PC-9 (cell line): ENCODE data around the gene MCC. TPM values are rescaled to one million over a fixed set of nuclear protein-coding genes. Genes with fewer than 3 reads are reported as not detected.

Experiments
- BruUV-seq: library from RNA; stranded (reverse); fragments of 400-500 nt; replicated peaks from 2 replicates; lab custom pipeline; 2021; lab: Mats Ljungman, UMichigan
- CTCF ChIA-PET: fragments of 300-600 bp; sonication (Branson Sonifier 250); formaldehyde crosslinking; loops from one replicate; lab custom pipeline; 2022; ENCODE audit warnings: antibody characterized with exemption; lab: Charles Lee
- POLR2A ChIA-PET: fragments of 300-600 bp; sonication (Branson Sonifier 250); formaldehyde crosslinking; loops from one replicate; lab custom pipeline; 2022; ENCODE audit warnings: antibody characterized with exemption; ENCODE audit not compliant: unreplicated experiment; lab: Charles Lee
- DNase-seq, 2 experiments: peaks; one replicate each; pipeline versions ENCODE4 v3.0.0 to v3.0.0-alpha.2; 2015 to 2022; ENCODE audit warnings: mixed read lengths in 1 of 2
- H2AFZ ChIP-seq: fragments of 200-600 bp; sonication (generic); 2 replicates; pipeline ENCODE4 v1.8.1; 2017; ENCODE audit warnings: antibody characterized with exemption
- H3F3A ChIP-seq: fragments of 200-600 bp; sonication (generic); 2 replicates; pipeline ENCODE4 v1.8.1; 2017; ENCODE audit warnings: antibody characterized with exemption, mild to moderate bottlenecking, low read depth; ENCODE audit not compliant: insufficient read depth
- H3K27ac ChIP-seq: fragments of 200-600 bp; sonication (generic); 2 replicates; pipeline ENCODE4 v1.6.1; 2016; ENCODE audit warnings: mixed run types
- H3K27me3 ChIP-seq: fragments of 200-600 bp; sonication (generic); 2 replicates; pipeline ENCODE4 v1.6.1; 2016; ENCODE audit warnings: low read depth, mixed run types; ENCODE audit not compliant: insufficient read depth
- H3K36me3 ChIP-seq: fragments of 200-600 bp; sonication (generic); 2 replicates; pipeline ENCODE4 v1.6.1; 2016; ENCODE audit warnings: low read depth, mixed run types
- H3K4me1 ChIP-seq: fragments of 200-600 bp; sonication (generic); replicated peaks from 2 replicates; pipeline ENCODE4 v1.6.1; 2016; ENCODE audit warnings: mixed run types; ENCODE audit not compliant: insufficient read depth
- H3K4me2 ChIP-seq: fragments of 200-600 bp; sonication (generic); 2 replicates; pipeline ENCODE4 v1.6.1; 2017; ENCODE audit warnings: mixed run types
- H3K4me3 ChIP-seq: fragments of 200-600 bp; sonication (generic); 2 replicates; pipeline ENCODE4 v1.6.1; 2016; ENCODE audit warnings: mixed run types
- H3K79me2 ChIP-seq: fragments of 200-600 bp; sonication (generic); 2 replicates; pipeline ENCODE4 v1.6.1; 2017; ENCODE audit warnings: low read depth, mixed run types
- H3K9me2 ChIP-seq: fragments of 200-600 bp; sonication (generic); 2 replicates; pipeline ENCODE4 v1.8.1; 2017; ENCODE audit warnings: mild to moderate bottlenecking; ENCODE audit not compliant: insufficient read depth
- H3K9me3 ChIP-seq: fragments of 200-600 bp; sonication (generic); 2 replicates; pipeline ENCODE4 v1.8.1; 2016; ENCODE audit warnings: low read depth; ENCODE audit not compliant: insufficient read depth
- H4K20me1 ChIP-seq: fragments of 200-600 bp; sonication (generic); 2 replicates; pipeline ENCODE4 v1.8.1; 2017; ENCODE audit not compliant: insufficient read depth
- CTCF ChIP-seq: fragments of 200-600 bp; sonication (generic); conservative IDR thresholded peaks from 2 replicates; pipeline ENCODE4 v1.6.1; 2017; ENCODE audit warnings: mixed run types, antibody characterized with exemption, mild to moderate bottlenecking, moderate library complexity
- EZH2 ChIP-seq: fragments of 200-600 bp; sonication (generic); IDR thresholded peaks from 2 replicates; pipeline ENCODE4 v1.8.0; 2017; ENCODE audit warnings: antibody characterized with exemption, low read depth
- intact Hi-C: fragments of 100-400 bp; cut with micrococcal nuclease; formaldehyde crosslinking; loops from one replicate; pipeline ENCODE4 v1.10.0; 2022; ENCODE audit not compliant: unreplicated experiment
- total RNA-seq: library from RNA; stranded (reverse); gene quantifications from 2 replicates; pipeline ENCODE4 v1.2.3, GENCODE V29; 2021

Gene MCC
- total RNA-seq, 1 experiment from 2014 or later, result 2.5 TPM

GRCh38 chr5:113264046-113264445, 224.2 kb downstream of the MCC start:
- no peak for DNase-seq
- Histone ChIP-seq H3K4me1 (peaks cover 25% of the 10 kb centered on the region), H3K79me2 (no peaks in the 10 kb centered on the region)

GRCh38 chr5:113263545-113263944, 224.7 kb downstream of the MCC start:
- Histone ChIP-seq H3K36me3 (no peaks in the 10 kb centered on the region), H3K9me2 (no peaks in the 10 kb centered on the region), H3K4me2 (no peak overlapping the region), H3K27ac (no peak overlapping the region), H3K79me2 (no peaks in the 10 kb centered on the region), H2AFZ (no peak overlapping the region), H4K20me1 (no peaks in the 10 kb centered on the region), H3K4me1 (peaks cover 24% of the 10 kb centered on the region), H3K4me3 (no peak overlapping the region), H3F3A (no peaks in the 10 kb centered on the region), H3K27me3 (no peaks in the 10 kb centered on the region), H3K9me3 (no peaks in the 10 kb centered on the region)
- POLR2A ChIA-PET, result no interaction called here
- BruUV-seq, result no TSS peak
- TF ChIP-seq EZH2, result no peak
- CTCF ChIA-PET, result no interaction called here
- intact Hi-C loops, result no loop called here
- no peak for DNase-seq

More at GRCh38 chr5:113264046-113264445, 224.2 kb downstream of the MCC start:
- no peak overlapping the region for H3K4me3 ChIP-seq
- TF ChIP-seq CTCF (no peak), EZH2 (no peak)
- H3K9me2 ChIP-seq, result no peaks in the 10 kb centered on the region
- H4K20me1 ChIP-seq, result no peaks in the 10 kb centered on the region
- no peaks in the 10 kb centered on the region for H3F3A ChIP-seq
- no peak overlapping the region for H2AFZ ChIP-seq
- no peaks in the 10 kb centered on the region for H3K9me3 ChIP-seq
- no TSS peak for BruUV-seq
- POLR2A ChIA-PET, result no interaction called here
- no peaks in the 10 kb centered on the region for H3K27me3 ChIP-seq
- no peak overlapping the region for H3K4me2 ChIP-seq
- intact Hi-C loops, result no loop called here
- H3K36me3 ChIP-seq, result no peaks in the 10 kb centered on the region
- no peak overlapping the region for H3K27ac ChIP-seq
- CTCF ChIA-PET, result no interaction called here

- Histone ChIP-seq H3K4me3 (no peak overlapping the region), H4K20me1 (no peaks in the 10 kb centered on the region), H3K79me2 (no peaks in the 10 kb centered on the region), H3K4me2 (no peak overlapping the region), H3K4me1 (peaks cover 16% of the 10 kb centered on the region), H3K27me3 (no peaks in the 10 kb centered on the region), H3K27ac (no peak overlapping the region), H2AFZ (no peak overlapping the region), H3K9me2 (no peaks in the 10 kb centered on the region), H3K36me3 (no peaks in the 10 kb centered on the region), H3F3A (no peaks in the 10 kb centered on the region), H3K9me3 (no peaks in the 10 kb centered on the region)
- BruUV-seq, result no TSS peak
- DNase-seq, result no peak
- ChIA-PET POLR2A (no interaction called here), CTCF (no interaction called here)
- TF ChIP-seq CTCF, result no peak
- no peak for TF ChIP-seq EZH2
- intact Hi-C loops, result no loop called here
Observed at GRCh38 chr5:113262674-113263073, 225.6 kb downstream of the MCC start.

GRCh38 chr5:113259034-113259433, 229.2 kb downstream of the MCC start:
- Histone ChIP-seq H3K9me3 (no peaks in the 10 kb centered on the region), H2AFZ (no peak overlapping the region), H3K27me3 (no peaks in the 10 kb centered on the region), H3K79me2 (no peaks in the 10 kb centered on the region), H4K20me1 (no peaks in the 10 kb centered on the region), H3K27ac (no peak overlapping the region), H3K4me1 (no peaks in the 10 kb centered on the region), H3K36me3 (no peaks in the 10 kb centered on the region), H3K4me2 (no peak overlapping the region), H3K9me2 (no peaks in the 10 kb centered on the region), H3F3A (no peaks in the 10 kb centered on the region), H3K4me3 (no peak overlapping the region)
- no peak for DNase-seq
- intact Hi-C loops, result no loop called here
- BruUV-seq, result no TSS peak
- CTCF ChIA-PET, result no interaction called here
- TF ChIP-seq EZH2 (no peak), CTCF (no peak)
- POLR2A ChIA-PET, result no interaction called here
